NCI-H2196 (cell line): Measurements from ENCODE around the gene FRMPD4.
"Not testable (repeated sequence)": the region's sequence is repeated elsewhere in the genome, so short reads cannot be mapped to it uniquely, and the experiment has no call there.

Experiments used
- DNase-seq: peaks from one replicate; lab custom pipeline; 2025; ENCODE audit not compliant: unreplicated experiment; lab: John Stamatoyannopoulos, UW

The FRMPD4 gene

GRCh38 chrX:12138361-12139313 lies at the start of gene FRMPD4:
TSS of gene FRMPD4 (plus strand) at chrX:12138473. CDS start at chrX:12138972, 499 bp downstream.
- DNase-seq = no peak

GRCh38 chrX:12089740-12090139 lies 48.5 kb upstream of the FRMPD4 start:
- no peak for DNase-seq

- no peak for DNase-seq
These were observed 25.0 kb upstream of the FRMPD4 start for GRCh38 chrX:12113321-12113720.

- no peak for DNase-seq
These were observed 22.9 kb upstream of the FRMPD4 start for GRCh38 chrX:12115377-12115776.

GRCh38 chrX:12118134-12118533 lies 20.1 kb upstream of the FRMPD4 start:
- DNase-seq = no peak

- no peak for DNase-seq
These were observed 10.3 kb upstream of the FRMPD4 start for GRCh38 chrX:12128017-12128416.

GRCh38 chrX:12137951-12138360 lies 317 bp upstream of the FRMPD4 start:
- no peak for DNase-seq

GRCh38 chrX:12139934-12140611 lies 1.8 kb downstream of the FRMPD4 start:
- DNase-seq = no peak

GRCh38 chrX:12141511-12141910 lies 3.2 kb downstream of the FRMPD4 start:
- no peak for DNase-seq

- DNase-seq = no peak
These were observed 4.4 kb downstream of the FRMPD4 start for GRCh38 chrX:12142661-12143060.

GRCh38 chrX:12145402-12145801 lies 7.1 kb downstream of the FRMPD4 start:
- no peak for DNase-seq

- no peak for DNase-seq
These were observed 11.6 kb downstream of the FRMPD4 start for GRCh38 chrX:12149670-12150407.

- no peak for DNase-seq
These were observed 15.0 kb downstream of the FRMPD4 start for GRCh38 chrX:12153317-12153716.

- no peak for DNase-seq
These were observed 15.5 kb downstream of the FRMPD4 start for GRCh38 chrX:12153741-12154140.

- DNase-seq = no peak
These were observed 21.5 kb downstream of the FRMPD4 start for GRCh38 chrX:12159799-12160198.

GRCh38 chrX:12162420-12162819 lies 24.1 kb downstream of the FRMPD4 start:
- DNase-seq = no peak

GRCh38 chrX:12164180-12164579 lies 25.9 kb downstream of the FRMPD4 start:
- not testable (repeated sequence) for DNase-seq

- no peak for DNase-seq
These were observed 32.5 kb downstream of the FRMPD4 start for GRCh38 chrX:12170755-12171154.

- DNase-seq = no peak
These were observed 36.1 kb downstream of the FRMPD4 start for GRCh38 chrX:12174358-12174757.

GRCh38 chrX:12197030-12197429 lies 58.8 kb downstream of the FRMPD4 start:
- DNase-seq = no peak

GRCh38 chrX:12206413-12206812 lies 68.1 kb downstream of the FRMPD4 start:
- DNase-seq = no peak
